Neural cell (in vitro differentiated cells): ENCODE measurements around the gene DCANP1. TPM values are rescaled to one million over a fixed set of nuclear protein-coding genes. Genes with fewer than 3 reads are reported as not detected.

Experiments used
- H2AFZ ChIP-seq: fragments of 200-600, 300-800 bp; sonication (generic), shearing (Covaris generic); 2 replicates; pipeline ENCODE4 v1.6.0; 2014; ENCODE audit warnings: low read depth, mild to moderate bottlenecking, antibody characterized with exemption, low read length, moderate library complexity
- H3F3A ChIP-seq: fragments of 200-600 bp; shearing (Covaris generic); 2 replicates; pipeline ENCODE4 v1.6.1; 2016; ENCODE audit warnings: mild to moderate bottlenecking, moderate library complexity, mixed read lengths, antibody characterized with exemption, low read length; ENCODE audit not compliant: insufficient read depth, poor library complexity, severe bottlenecking
- H3K27ac ChIP-seq: fragments of 200-600, 300-800 bp; sonication (generic), shearing (Covaris generic); 2 replicates; pipeline ENCODE4 v1.5.1; 2014; ENCODE audit warnings: mild to moderate bottlenecking, low read length, moderate library complexity
- H3K27me3 ChIP-seq: fragments of 300-800, 200-600 bp; sonication (generic), shearing (Covaris generic); 2 replicates; pipeline ENCODE4 v1.6.0; 2014; ENCODE audit warnings: mild to moderate bottlenecking, low read depth, low read length, moderate library complexity; ENCODE audit not compliant: insufficient read depth
- H3K36me3 ChIP-seq: fragments of 300-800, 200-600 bp; sonication (generic), shearing (Covaris generic); 2 replicates; pipeline ENCODE4 v1.5.1; 2014; ENCODE audit warnings: mild to moderate bottlenecking, antibody characterized with exemption, low read length, moderate library complexity; ENCODE audit not compliant: insufficient read depth
- H3K4me2 ChIP-seq: fragments of 300-800, 200-600 bp; sonication (generic), shearing (Covaris generic); 2 replicates; pipeline ENCODE4 v1.6.0; 2014; ENCODE audit warnings: mild to moderate bottlenecking, low read length
- H3K4me3 ChIP-seq: fragments of 300-800, 200-600 bp; sonication (generic), shearing (Covaris generic); 2 replicates; pipeline ENCODE4 v1.5.1; 2014; ENCODE audit warnings: mild to moderate bottlenecking, low read length, moderate library complexity
- H3K79me2 ChIP-seq: fragments of 200-600 bp; shearing (Covaris generic); replicated peaks from 2 replicates; pipeline ENCODE4 v1.6.0; 2014; ENCODE audit warnings: mild to moderate bottlenecking, low read length, moderate library complexity; ENCODE audit not compliant: insufficient read depth
- H3K9ac ChIP-seq: fragments of 300-800, 200-600 bp; sonication (generic), shearing (Covaris generic); 2 replicates; pipeline ENCODE4 v1.6.1; 2016; ENCODE audit warnings: mild to moderate bottlenecking, low read length, mixed read lengths
- H3K9me2 ChIP-seq: fragments of 200-600 bp; shearing (Covaris generic); 2 replicates; pipeline ENCODE4 v1.6.1; 2016; ENCODE audit warnings: mild to moderate bottlenecking, low read length, mixed read lengths; ENCODE audit not compliant: insufficient read depth
- H3K9me3 ChIP-seq: fragments of 200-600, 300-800 bp; sonication (generic), shearing (Covaris generic); 2 replicates; pipeline ENCODE4 v1.6.1; 2016; ENCODE audit warnings: mild to moderate bottlenecking, mixed run types, low read length, moderate library complexity, mixed read lengths
- H4K20me1 ChIP-seq: fragments of 200-600 bp; shearing (Covaris generic); 2 replicates; pipeline ENCODE4 v1.6.1; 2016; ENCODE audit warnings: mild to moderate bottlenecking, mixed run types; ENCODE audit not compliant: insufficient read depth
- CTCF ChIP-seq: fragments of 450-650 bp; IDR thresholded peaks from 2 replicates; pipeline ENCODE4 v1.5.1; 2014; ENCODE audit warnings: antibody characterized with exemption, mild to moderate bottlenecking, moderate library complexity; ENCODE audit not compliant: poor library complexity, severe bottlenecking
- EP300 ChIP-seq: fragments of 450-650 bp; conservative IDR thresholded peaks from 2 replicates; pipeline ENCODE4 v1.6.1; 2014; ENCODE audit warnings: antibody characterized with exemption, mild to moderate bottlenecking, moderate library complexity; ENCODE audit not compliant: poor library complexity, severe bottlenecking
- EZH2 ChIP-seq: fragments of 200-600, 300-800 bp; shearing (Covaris generic), sonication (generic); IDR thresholded peaks from 2 replicates; pipeline ENCODE4 v1.6.1; 2014; ENCODE audit warnings: antibody characterized with exemption, low read length, borderline replicate concordance, mild to moderate bottlenecking; ENCODE audit not compliant: insufficient read depth, poor library complexity, severe bottlenecking
- MXI1 ChIP-seq: fragments of 450-650 bp; conservative IDR thresholded peaks from 2 replicates; pipeline ENCODE4 v1.6.1; 2014; ENCODE audit warnings: antibody characterized with exemption, mild to moderate bottlenecking; ENCODE audit not compliant: poor library complexity, severe bottlenecking
- POLR2AphosphoS5 ChIP-seq: IDR thresholded peaks from 2 replicates; pipeline ENCODE4 v1.6.1; 2012
- RAD21 ChIP-seq: fragments of 450-650 bp; conservative IDR thresholded peaks from 2 replicates; pipeline ENCODE4 v1.6.1; 2014; ENCODE audit warnings: antibody characterized with exemption, mild to moderate bottlenecking, moderate library complexity
- SMC3 ChIP-seq: fragments of 450-650 bp; conservative IDR thresholded peaks from 2 replicates; pipeline ENCODE4 v1.6.1; 2014; ENCODE audit warnings: antibody characterized with exemption, mild to moderate bottlenecking, moderate library complexity; ENCODE audit not compliant: poor library complexity
- TAF1 ChIP-seq: IDR thresholded peaks from 2 replicates; pipeline ENCODE4 v1.6.1; 2012; ENCODE audit warnings: low read depth
- polyA plus RNA-seq: library from polyadenylated mRNA; depleted of rRNA; stranded (reverse); fragments of >200 nt; gene quantifications from 2 replicates; pipeline ENCODE4 v1.2.3, GENCODE V29; 2014
- TF ChIP-seq, protein P1 (sequence below): IDR thresholded peaks from 2 replicates; pipeline ENCODE4 v1.6.1; 2012; ENCODE audit warnings: borderline replicate concordance

The DCANP1 gene
- polyA plus RNA-seq, 1 donor from 2014 or later = not detected

GRCh38 chr5:135449644-135450043, 2.5 kb upstream of the DCANP1 start:
- Histone ChIP-seq H3K36me3 (no peaks in the 10 kb centered on the region), H3K4me3 (no peak overlapping the region), H3K9ac (no peak overlapping the region), H3K9me2 (no peaks in the 10 kb centered on the region), H3K27me3 (no peaks in the 10 kb centered on the region), H3K79me2 (no peaks in the 10 kb centered on the region), H4K20me1 (no peaks in the 10 kb centered on the region), H3K27ac (no peak overlapping the region), H3K9me3 (no peaks in the 10 kb centered on the region), H3K4me2 (no peak overlapping the region), H2AFZ (no peak overlapping the region), H3F3A (no peaks in the 10 kb centered on the region)
- TF ChIP-seq EZH2 = no peak
- no peak for TF ChIP-seq EP300
- TF ChIP-seq RAD21 = no peak
- no peak for TF ChIP-seq TAF1
- TF ChIP-seq SMC3 = no peak
- TF ChIP-seq POLR2AphosphoS5 = no peak
- TF ChIP-seq, protein P1, sequence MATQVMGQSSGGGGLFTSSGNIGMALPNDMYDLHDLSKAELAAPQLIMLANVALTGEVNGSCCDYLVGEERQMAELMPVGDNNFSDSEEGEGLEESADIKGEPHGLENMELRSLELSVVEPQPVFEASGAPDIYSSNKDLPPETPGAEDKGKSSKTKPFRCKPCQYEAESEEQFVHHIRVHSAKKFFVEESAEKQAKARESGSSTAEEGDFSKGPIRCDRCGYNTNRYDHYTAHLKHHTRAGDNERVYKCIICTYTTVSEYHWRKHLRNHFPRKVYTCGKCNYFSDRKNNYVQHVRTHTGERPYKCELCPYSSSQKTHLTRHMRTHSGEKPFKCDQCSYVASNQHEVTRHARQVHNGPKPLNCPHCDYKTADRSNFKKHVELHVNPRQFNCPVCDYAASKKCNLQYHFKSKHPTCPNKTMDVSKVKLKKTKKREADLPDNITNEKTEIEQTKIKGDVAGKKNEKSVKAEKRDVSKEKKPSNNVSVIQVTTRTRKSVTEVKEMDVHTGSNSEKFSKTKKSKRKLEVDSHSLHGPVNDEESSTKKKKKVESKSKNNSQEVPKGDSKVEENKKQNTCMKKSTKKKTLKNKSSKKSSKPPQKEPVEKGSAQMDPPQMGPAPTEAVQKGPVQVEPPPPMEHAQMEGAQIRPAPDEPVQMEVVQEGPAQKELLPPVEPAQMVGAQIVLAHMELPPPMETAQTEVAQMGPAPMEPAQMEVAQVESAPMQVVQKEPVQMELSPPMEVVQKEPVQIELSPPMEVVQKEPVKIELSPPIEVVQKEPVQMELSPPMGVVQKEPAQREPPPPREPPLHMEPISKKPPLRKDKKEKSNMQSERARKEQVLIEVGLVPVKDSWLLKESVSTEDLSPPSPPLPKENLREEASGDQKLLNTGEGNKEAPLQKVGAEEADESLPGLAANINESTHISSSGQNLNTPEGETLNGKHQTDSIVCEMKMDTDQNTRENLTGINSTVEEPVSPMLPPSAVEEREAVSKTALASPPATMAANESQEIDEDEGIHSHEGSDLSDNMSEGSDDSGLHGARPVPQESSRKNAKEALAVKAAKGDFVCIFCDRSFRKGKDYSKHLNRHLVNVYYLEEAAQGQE = no peak
- no peak for TF ChIP-seq MXI1
- TF ChIP-seq CTCF = no peak

- Histone ChIP-seq H3K79me2 (no peaks in the 10 kb centered on the region), H3K9ac (no peak overlapping the region), H3K9me2 (no peaks in the 10 kb centered on the region), H2AFZ (no peak overlapping the region), H3K4me2 (no peak overlapping the region), H3K27ac (no peak overlapping the region), H4K20me1 (no peaks in the 10 kb centered on the region), H3K27me3 (no peaks in the 10 kb centered on the region), H3F3A (no peaks in the 10 kb centered on the region), H3K4me3 (no peak overlapping the region), H3K36me3 (no peaks in the 10 kb centered on the region), H3K9me3 (no peaks in the 10 kb centered on the region)
- TF ChIP-seq TAF1 (no peak), SMC3 (no peak), EP300 (no peak), RAD21 (no peak), POLR2AphosphoS5 (no peak), EZH2 (no peak), MXI1 (no peak)
- TF ChIP-seq, protein P1 = no peak
These were observed 1.8 kb upstream of the DCANP1 start for GRCh38 chr5:135448791-135449507.
